H9 (cell line): ENCODE results near the gene NRG2. TPM values are rescaled to one million over a fixed set of nuclear protein-coding genes. Genes with fewer than 3 reads are reported as not detected.

Source experiments
- DNase-seq: peaks from one replicate; pipeline ENCODE4 v3.0.0-alpha.2; 2017
- H2AFZ ChIP-seq: one replicate; pipeline ENCODE4 v1.6.1; 2013; ENCODE audit warnings: mild to moderate bottlenecking, low read length, control low read depth, moderate library complexity
- H2AK5ac ChIP-seq: 2 replicates; pipeline ENCODE4 v1.6.1; 2013; ENCODE audit warnings: low read length, control low read depth, mixed read lengths; ENCODE audit not compliant: insufficient read length
- H2BK120ac ChIP-seq: one replicate; pipeline ENCODE4 v1.6.1; 2013; ENCODE audit warnings: low read depth, mild to moderate bottlenecking, low read length, control low read depth, inconsistent platforms; ENCODE audit not compliant: poor library complexity, severe bottlenecking
- H2BK12ac ChIP-seq: 2 replicates; pipeline ENCODE4 v1.6.1; 2013; ENCODE audit warnings: low read length, control low read depth, mixed read lengths, low read depth; ENCODE audit not compliant: insufficient read length
- H2BK15ac ChIP-seq: 2 replicates; pipeline ENCODE4 v1.6.1; 2013; ENCODE audit warnings: low read depth, low read length, control low read depth
- H2BK20ac ChIP-seq: one replicate; pipeline ENCODE4 v1.6.1; 2013; ENCODE audit warnings: low read depth, mild to moderate bottlenecking, low read length, control low read depth, inconsistent platforms; ENCODE audit not compliant: poor library complexity, severe bottlenecking
- H2BK5ac ChIP-seq: 2 replicates; pipeline ENCODE4 v1.6.1; 2013; ENCODE audit warnings: low read length, control low read depth, mixed read lengths; ENCODE audit not compliant: insufficient read length
- H3K14ac ChIP-seq: 2 replicates; pipeline ENCODE4 v1.6.1; 2013; ENCODE audit warnings: low read length, control low read depth; ENCODE audit not compliant: insufficient read depth
- H3K18ac ChIP-seq: 2 replicates; pipeline ENCODE4 v1.6.1; 2013; ENCODE audit warnings: low read depth, mild to moderate bottlenecking, mixed read lengths, low read length, control low read depth; ENCODE audit not compliant: insufficient read length
- H3K23ac ChIP-seq: 2 replicates; pipeline ENCODE4 v1.6.1; 2013; ENCODE audit warnings: low read length, control low read depth, mixed read lengths, low read depth; ENCODE audit not compliant: insufficient read length
- H3K23me2 ChIP-seq: 2 replicates; pipeline ENCODE4 v1.6.1; 2013; ENCODE audit warnings: low read depth, mild to moderate bottlenecking, mixed read lengths, low read length, control low read depth; ENCODE audit not compliant: insufficient read length, poor library complexity, severe bottlenecking
- H3K27ac ChIP-seq: 2 replicates; pipeline ENCODE4 v1.5.1; 2013; ENCODE audit warnings: low read length, control low read depth, mixed read lengths, low read depth; ENCODE audit not compliant: insufficient read length
- H3K27me3 ChIP-seq: 2 replicates; pipeline ENCODE4 v1.6.1; 2013; ENCODE audit warnings: low read length, control low read depth, inconsistent platforms; ENCODE audit not compliant: insufficient read depth
- H3K4ac ChIP-seq: 2 replicates; pipeline ENCODE4 v1.6.1; 2013; ENCODE audit warnings: low read depth, mild to moderate bottlenecking, control low read depth, inconsistent platforms, low read length, moderate library complexity
- H3K4me1 ChIP-seq: 2 replicates; pipeline ENCODE4 v1.6.1; 2013; ENCODE audit warnings: low read length, control low read depth, inconsistent platforms; ENCODE audit not compliant: insufficient read depth
- H3K4me2 ChIP-seq: 2 replicates; pipeline ENCODE4 v1.6.1; 2013; ENCODE audit warnings: low read length, control low read depth, mixed read lengths; ENCODE audit not compliant: insufficient read length, insufficient read depth
- H3K56ac ChIP-seq: 2 replicates; pipeline ENCODE4 v1.6.1; 2013; ENCODE audit warnings: low read depth, mild to moderate bottlenecking, mixed read lengths, low read length, control low read depth; ENCODE audit not compliant: insufficient read length
- H3K79me1 ChIP-seq: 2 replicates; pipeline ENCODE4 v1.6.1; 2013; ENCODE audit warnings: low read depth, mild to moderate bottlenecking, moderate library complexity, low read length, control low read depth, inconsistent platforms; ENCODE audit not compliant: insufficient read depth, poor library complexity, severe bottlenecking
- H3K79me2 ChIP-seq: 2 replicates; pipeline ENCODE4 v1.6.1; 2013; ENCODE audit warnings: low read length, control low read depth, inconsistent platforms; ENCODE audit not compliant: insufficient read depth
- H3K9ac ChIP-seq: 2 replicates; pipeline ENCODE4 v1.6.1; 2013; ENCODE audit warnings: low read length, control low read depth, mixed read lengths; ENCODE audit not compliant: insufficient read length; ENCODE audit errors: extremely low read depth
- H3K9me3 ChIP-seq: one replicate; pipeline ENCODE4 v1.6.1; 2013; ENCODE audit warnings: low read depth, low read length, inconsistent platforms; ENCODE audit not compliant: control insufficient read depth
- H3T11ph ChIP-seq: one replicate; pipeline ENCODE4 v1.6.1; 2013; ENCODE audit warnings: mild to moderate bottlenecking, low read length, control low read depth, inconsistent platforms
- H4K20me1 ChIP-seq: one replicate; pipeline ENCODE4 v1.6.1; 2013; ENCODE audit not compliant: control insufficient read depth, insufficient read length, insufficient read depth
- H4K5ac ChIP-seq: 2 replicates; pipeline ENCODE4 v1.6.1; 2013; ENCODE audit warnings: low read depth, mild to moderate bottlenecking, mixed read lengths, low read length, control low read depth; ENCODE audit not compliant: insufficient read length
- H4K8ac ChIP-seq: replicated peaks from 2 replicates; pipeline ENCODE4 v1.6.1; 2013; ENCODE audit warnings: low read length, control low read depth, mixed read lengths, low read depth; ENCODE audit not compliant: insufficient read length
- H4K91ac ChIP-seq: 2 replicates; pipeline ENCODE4 v1.6.1; 2013; ENCODE audit warnings: low read depth, mild to moderate bottlenecking, moderate library complexity, mixed read lengths, low read length, control low read depth; ENCODE audit not compliant: insufficient read length
- H3K27ac Mint-ChIP-seq, 3 experiments: 2 replicates in 2 of 3; 3 replicates in 1 of 3; pipeline ENCODE4 v1.8.0; 2020 to 2021; ENCODE audit warnings: mixed read lengths in 3 of 3, mild to moderate bottlenecking in 1 of 3, moderate library complexity in 1 of 3
- H3K27me3 Mint-ChIP-seq: 2 replicates; pipeline ENCODE4 v1.8.0; 2021; ENCODE audit warnings: low read depth, mild to moderate bottlenecking, moderate library complexity, mixed read lengths
- H3K36me3 Mint-ChIP-seq, 3 experiments: 2 replicates in 2 of 3; 3 replicates in 1 of 3; pipeline ENCODE4 v1.8.0; 2020 to 2021; ENCODE audit warnings: low read depth in 3 of 3, mixed read lengths in 3 of 3; ENCODE audit not compliant: insufficient read depth in 1 of 3
- H3K4me1 Mint-ChIP-seq, 2 experiments: 2 replicates each; pipeline ENCODE4 v1.8.0; 2020; ENCODE audit warnings: mixed read lengths in 2 of 2
- H3K4me3 Mint-ChIP-seq, 2 experiments: 2 replicates in 1 of 2; 3 replicates in 1 of 2; pipeline ENCODE4 v1.8.0; 2020 to 2021; ENCODE audit warnings: mild to moderate bottlenecking in 2 of 2, mixed read lengths in 2 of 2, moderate library complexity in 1 of 2
- H3K9me3 Mint-ChIP-seq, 2 experiments: 2 replicates in 1 of 2; 3 replicates in 1 of 2; pipeline ENCODE4 v1.8.0; 2020; ENCODE audit warnings: mild to moderate bottlenecking in 2 of 2, mixed read lengths in 2 of 2, moderate library complexity in 1 of 2
- WGBS: extraction: QIAGEN DNeasy Blood & Tissue Kit; methylation state at CpG from one replicate; pipeline ENCODE4 v1.1.7; 2013; ENCODE audit warnings: missing lambda C conversion rate, low lambda C conversion rate, mixed read lengths; ENCODE audit not compliant: insufficient read length; ENCODE audit errors: extremely low coverage; 5-methylcytosine and 5-hydroxymethylcytosine counted together
- total RNA-seq: library from RNA; stranded (reverse); gene quantifications from 2 replicates; pipeline ENCODE4 v1.2.1, GENCODE V29; 2021
- TF ChIP-seq, protein P1 (sequence below): fragments of 200-600 bp; sonication (generic); conservative IDR thresholded peaks from 3 replicates; pipeline ENCODE4 v1.8.0; 2021; ENCODE audit warnings: antibody characterized with exemption, mild to moderate bottlenecking

The NRG2 gene
- total RNA-seq, 1 experiment from 2014 or later = not detected

DNA sequence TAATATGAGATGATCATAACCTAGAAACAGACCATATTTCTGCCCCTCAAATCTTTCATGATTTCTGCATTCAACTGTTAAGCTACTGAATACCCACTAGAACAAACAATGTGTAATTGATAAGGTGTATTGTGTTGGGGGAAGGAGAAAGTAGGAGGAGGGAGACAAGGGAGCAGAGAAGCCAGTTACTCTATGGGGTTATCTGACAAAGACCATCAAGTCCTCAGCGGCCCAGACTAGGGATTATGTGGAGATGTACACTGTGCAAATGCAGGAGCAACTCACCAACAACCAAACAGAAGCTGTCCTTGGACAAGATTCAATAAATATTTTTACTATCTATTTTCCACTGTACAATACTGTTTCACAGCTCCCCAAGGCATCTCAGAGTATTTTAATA lies 2.7 kb downstream of the NRG2 start:
- H3K4ac ChIP-seq = no peak overlapping the region

More for the DNA sequence above, 2.7 kb downstream of the NRG2 start:
- no peak overlapping the region for H3K9ac ChIP-seq
- TF ChIP-seq, protein P1, sequence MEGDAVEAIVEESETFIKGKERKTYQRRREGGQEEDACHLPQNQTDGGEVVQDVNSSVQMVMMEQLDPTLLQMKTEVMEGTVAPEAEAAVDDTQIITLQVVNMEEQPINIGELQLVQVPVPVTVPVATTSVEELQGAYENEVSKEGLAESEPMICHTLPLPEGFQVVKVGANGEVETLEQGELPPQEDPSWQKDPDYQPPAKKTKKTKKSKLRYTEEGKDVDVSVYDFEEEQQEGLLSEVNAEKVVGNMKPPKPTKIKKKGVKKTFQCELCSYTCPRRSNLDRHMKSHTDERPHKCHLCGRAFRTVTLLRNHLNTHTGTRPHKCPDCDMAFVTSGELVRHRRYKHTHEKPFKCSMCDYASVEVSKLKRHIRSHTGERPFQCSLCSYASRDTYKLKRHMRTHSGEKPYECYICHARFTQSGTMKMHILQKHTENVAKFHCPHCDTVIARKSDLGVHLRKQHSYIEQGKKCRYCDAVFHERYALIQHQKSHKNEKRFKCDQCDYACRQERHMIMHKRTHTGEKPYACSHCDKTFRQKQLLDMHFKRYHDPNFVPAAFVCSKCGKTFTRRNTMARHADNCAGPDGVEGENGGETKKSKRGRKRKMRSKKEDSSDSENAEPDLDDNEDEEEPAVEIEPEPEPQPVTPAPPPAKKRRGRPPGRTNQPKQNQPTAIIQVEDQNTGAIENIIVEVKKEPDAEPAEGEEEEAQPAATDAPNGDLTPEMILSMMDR = no peak
- no peaks in the 10 kb centered on the region for H3K9me3 ChIP-seq
- H3K23ac ChIP-seq = no peak overlapping the region
- H3K56ac ChIP-seq = no peak overlapping the region
- H2AK5ac ChIP-seq = no peak overlapping the region
- no peak overlapping the region for H4K91ac ChIP-seq
- H3K79me2 ChIP-seq = no peaks in the 10 kb centered on the region
- H4K5ac ChIP-seq = no peak overlapping the region
- H3K14ac ChIP-seq = no peak overlapping the region
- no peak for DNase-seq
- no peaks in the 10 kb centered on the region for H4K20me1 ChIP-seq
- Mint-ChIP-seq H3K27ac (no peak overlapping the region), H3K36me3 (peaks cover 0 to 2% (median 0%) of the 10 kb centered on the region in 3 experiments; a peak in 1 of 7 replicates), H3K9me3 (peaks cover 0 to 4% of the 10 kb centered on the region in 2 experiments; a peak in 2 of 5 replicates), H3K4me3 (no peak overlapping the region), H3K27me3 (peaks cover 96% of the 10 kb centered on the region), H3K4me1 (peaks cover 15 to 25% of the 10 kb centered on the region in 2 experiments)
- no CpG with 5 or more reads among the region's 1 CpG for WGBS
- peaks cover 13% of the 10 kb centered on the region for H3K23me2 ChIP-seq
- H2BK120ac ChIP-seq = no peak overlapping the region
- no peak overlapping the region for H2AFZ ChIP-seq
- H3K27ac ChIP-seq = no peak overlapping the region
- no peak overlapping the region for H2BK15ac ChIP-seq
- no peaks in the 10 kb centered on the region for H3K4me1 ChIP-seq
- H3K27me3 ChIP-seq = peaks cover 29% of the 10 kb centered on the region; the same call in 1 of the 2 replicates
- no peak overlapping the region for H2BK5ac ChIP-seq
- H3K4me2 ChIP-seq = no peak overlapping the region
- no peak overlapping the region for H2BK20ac ChIP-seq
- H3K79me1 ChIP-seq = no peaks in the 10 kb centered on the region
- H4K8ac ChIP-seq = no peak overlapping the region
- H3K18ac ChIP-seq = no peak overlapping the region
- no peak overlapping the region for H2BK12ac ChIP-seq
- H3T11ph ChIP-seq = no peak overlapping the region
